ENCODE measurements around the gene BLTP2. TPM values are rescaled to one million over a fixed set of nuclear protein-coding genes. Genes with fewer than 3 reads are reported as not detected.

The BLTP2 gene
- total and polyA plus RNA-seq, 10 of the 15 experiments (the other 5 are each of a cell fraction or from before 2014, with no cell fraction given): 14.2 to 151 (median 78.1) TPM

DNA sequence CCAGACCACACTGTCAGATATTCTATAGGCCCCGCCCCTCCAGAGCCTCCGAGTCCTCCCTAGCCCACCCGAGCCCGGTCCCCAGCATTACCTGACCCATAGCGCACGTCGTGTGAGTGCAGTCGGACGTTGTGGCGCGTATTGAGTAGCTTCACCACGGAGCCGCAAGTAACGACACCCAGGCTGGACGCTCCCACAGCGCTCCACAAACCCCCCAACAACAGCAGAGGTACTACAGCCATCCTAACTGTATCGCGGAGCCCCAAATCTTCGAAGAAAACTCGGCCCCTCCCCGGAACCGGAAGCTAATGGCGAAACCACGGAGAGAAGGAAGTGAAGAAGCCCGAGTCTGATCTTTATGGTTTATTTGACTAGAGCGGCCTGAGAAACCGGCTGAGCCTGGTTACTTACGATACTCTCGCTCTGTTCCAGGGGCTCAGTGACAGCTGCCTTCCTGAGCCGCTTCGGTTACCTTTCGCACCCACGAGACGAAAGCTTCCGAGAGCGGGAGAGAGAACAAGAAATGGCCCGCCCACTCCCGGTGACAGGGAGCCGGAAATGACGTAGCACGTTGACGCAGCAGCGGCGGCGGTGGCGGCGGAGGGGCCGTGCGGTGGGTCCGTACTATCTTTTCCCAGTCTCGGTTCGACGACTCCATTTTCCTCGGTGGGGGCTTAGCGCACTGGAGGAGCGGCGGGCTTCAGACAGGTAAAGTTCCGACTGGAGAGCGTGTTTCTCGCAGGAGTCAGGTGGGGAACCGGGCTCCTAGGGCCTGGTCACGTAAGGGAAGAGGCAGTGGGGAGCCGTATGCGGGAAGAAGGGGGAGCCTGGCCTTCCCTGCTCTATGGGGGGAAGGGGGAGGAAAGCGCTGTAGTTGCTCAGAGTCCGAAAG lies 16.9 kb upstream of the BLTP2 start, which contains the start of the genes SDF2 and SUPT6H (continued):
- TF ChIP-seq, protein P1, sequence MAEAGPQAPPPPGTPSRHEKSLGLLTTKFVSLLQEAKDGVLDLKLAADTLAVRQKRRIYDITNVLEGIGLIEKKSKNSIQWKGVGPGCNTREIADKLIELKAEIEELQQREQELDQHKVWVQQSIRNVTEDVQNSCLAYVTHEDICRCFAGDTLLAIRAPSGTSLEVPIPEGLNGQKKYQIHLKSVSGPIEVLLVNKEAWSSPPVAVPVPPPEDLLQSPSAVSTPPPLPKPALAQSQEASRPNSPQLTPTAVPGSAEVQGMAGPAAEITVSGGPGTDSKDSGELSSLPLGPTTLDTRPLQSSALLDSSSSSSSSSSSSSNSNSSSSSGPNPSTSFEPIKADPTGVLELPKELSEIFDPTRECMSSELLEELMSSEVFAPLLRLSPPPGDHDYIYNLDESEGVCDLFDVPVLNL (IDR thresholded peaks at IDR 0.05; ENCODE audit: low read depth, low read length): no peak; the same call in 1 of the 2 replicates
- no peak for TF ChIP-seq NRF1 (conservative IDR thresholded peaks at IDR 0.05; ENCODE audit: low read depth, low read length)
- TF ChIP-seq MEF2B (IDR thresholded peaks at IDR 0.05; ENCODE audit: partially characterized antibody, poor library complexity, severe bottlenecking): peak; percentile 26
- no peak for TF ChIP-seq ZNF622 (IDR thresholded peaks at IDR 0.05)
- TF ChIP-seq, protein P2, sequence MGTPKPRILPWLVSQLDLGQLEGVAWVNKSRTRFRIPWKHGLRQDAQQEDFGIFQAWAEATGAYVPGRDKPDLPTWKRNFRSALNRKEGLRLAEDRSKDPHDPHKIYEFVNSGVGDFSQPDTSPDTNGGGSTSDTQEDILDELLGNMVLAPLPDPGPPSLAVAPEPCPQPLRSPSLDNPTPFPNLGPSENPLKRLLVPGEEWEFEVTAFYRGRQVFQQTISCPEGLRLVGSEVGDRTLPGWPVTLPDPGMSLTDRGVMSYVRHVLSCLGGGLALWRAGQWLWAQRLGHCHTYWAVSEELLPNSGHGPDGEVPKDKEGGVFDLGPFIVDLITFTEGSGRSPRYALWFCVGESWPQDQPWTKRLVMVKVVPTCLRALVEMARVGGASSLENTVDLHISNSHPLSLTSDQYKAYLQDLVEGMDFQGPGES (IDR thresholded peaks at IDR 0.05): no peak
- TF ChIP-seq ZNF217 (IDR thresholded peaks at IDR 0.05): no peak
- peak; percentile 23; the same call in 1 of the 2 replicates for TF ChIP-seq TARDBP (IDR thresholded peaks at IDR 0.05; ENCODE audit: borderline replicate concordance)
- TF ChIP-seq RAD51 (IDR thresholded peaks at IDR 0.05): no peak
- TF ChIP-seq SMC3 (IDR thresholded peaks at IDR 0.05; ENCODE audit: borderline replicate concordance, low read length): no peak
- TF ChIP-seq, protein P3, sequence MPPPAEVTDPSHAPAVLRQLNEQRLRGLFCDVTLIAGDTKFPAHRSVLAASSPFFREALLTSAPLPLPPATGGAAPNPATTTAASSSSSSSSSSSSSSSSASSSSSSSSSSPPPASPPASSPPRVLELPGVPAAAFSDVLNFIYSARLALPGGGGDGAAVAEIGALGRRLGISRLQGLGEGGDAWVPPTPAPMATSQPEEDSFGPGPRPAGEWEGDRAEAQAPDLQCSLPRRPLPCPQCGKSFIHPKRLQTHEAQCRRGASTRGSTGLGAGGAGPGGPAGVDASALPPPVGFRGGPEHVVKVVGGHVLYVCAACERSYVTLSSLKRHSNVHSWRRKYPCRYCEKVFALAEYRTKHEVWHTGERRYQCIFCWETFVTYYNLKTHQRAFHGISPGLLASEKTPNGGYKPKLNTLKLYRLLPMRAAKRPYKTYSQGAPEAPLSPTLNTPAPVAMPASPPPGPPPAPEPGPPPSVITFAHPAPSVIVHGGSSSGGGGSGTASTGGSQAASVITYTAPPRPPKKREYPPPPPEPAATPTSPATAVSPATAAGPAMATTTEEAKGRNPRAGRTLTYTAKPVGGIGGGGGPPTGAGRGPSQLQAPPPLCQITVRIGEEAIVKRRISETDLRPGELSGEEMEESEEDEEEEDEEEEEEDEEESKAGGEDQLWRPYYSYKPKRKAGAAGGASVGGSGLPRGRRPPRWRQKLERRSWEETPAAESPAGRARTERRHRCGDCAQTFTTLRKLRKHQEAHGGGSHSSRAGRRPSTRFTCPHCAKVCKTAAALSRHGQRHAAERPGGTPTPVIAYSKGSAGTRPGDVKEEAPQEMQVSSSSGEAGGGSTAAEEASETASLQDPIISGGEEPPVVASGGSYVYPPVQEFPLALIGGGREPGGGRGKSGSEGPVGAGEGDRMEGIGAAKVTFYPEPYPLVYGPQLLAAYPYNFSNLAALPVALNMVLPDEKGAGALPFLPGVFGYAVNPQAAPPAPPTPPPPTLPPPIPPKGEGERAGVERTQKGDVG (CRISPR knock-in tag; IDR thresholded peaks at IDR 0.05): no peak
- no peak for TF ChIP-seq RFX5 (IDR thresholded peaks at IDR 0.05; ENCODE audit: low read depth, low read length)
- no peak for TF ChIP-seq ZZZ3 (IDR thresholded peaks at IDR 0.05; ENCODE audit: control insufficient read depth, insufficient read length, low read depth)
- TF ChIP-seq IKZF1 (conservative IDR thresholded peaks at IDR 0.05): peak; percentile 75
- no peak for TF ChIP-seq BMI1 (IDR thresholded peaks at IDR 0.05; ENCODE audit: borderline replicate concordance)
- peak; percentile 96 for TF ChIP-seq CREM (IDR thresholded peaks at IDR 0.05; ENCODE audit: low read depth)
- peak; percentile 45; the same call in 1 of the 2 replicates for TF ChIP-seq MTA3 (IDR thresholded peaks at IDR 0.05; ENCODE audit: borderline replicate concordance, low read length)
- TF ChIP-seq POLR2AphosphoS5 (IDR thresholded peaks at IDR 0.05; ENCODE audit: low read length): peak; percentile 96
- peak in 1 of 2 experiments; percentile 49; a peak in 1 of 4 replicates for TF ChIP-seq BHLHE40 (IDR thresholded peaks at IDR 0.05; ENCODE audit: borderline replicate concordance in 1 of 2, low read depth in 2 of 2, low read length in 1 of 2)
- TF ChIP-seq ATF7 (IDR thresholded peaks at IDR 0.05; ENCODE audit: low read depth): peak; percentile 93
- TF ChIP-seq LARP7 (IDR thresholded peaks at IDR 0.05): peak; percentile 74
- TF ChIP-seq, protein P4, sequence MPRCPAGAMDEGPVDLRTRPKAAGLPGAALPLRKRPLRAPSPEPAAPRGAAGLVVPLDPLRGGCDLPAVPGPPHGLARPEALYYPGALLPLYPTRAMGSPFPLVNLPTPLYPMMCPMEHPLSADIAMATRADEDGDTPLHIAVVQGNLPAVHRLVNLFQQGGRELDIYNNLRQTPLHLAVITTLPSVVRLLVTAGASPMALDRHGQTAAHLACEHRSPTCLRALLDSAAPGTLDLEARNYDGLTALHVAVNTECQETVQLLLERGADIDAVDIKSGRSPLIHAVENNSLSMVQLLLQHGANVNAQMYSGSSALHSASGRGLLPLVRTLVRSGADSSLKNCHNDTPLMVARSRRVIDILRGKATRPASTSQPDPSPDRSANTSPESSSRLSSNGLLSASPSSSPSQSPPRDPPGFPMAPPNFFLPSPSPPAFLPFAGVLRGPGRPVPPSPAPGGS (IDR thresholded peaks at IDR 0.05; ENCODE audit: borderline replicate concordance, insufficient read depth, low read depth, low read length, poor library complexity, severe bottlenecking): no peak
- peak; percentile 88 for TF ChIP-seq TAF1 (IDR thresholded peaks at IDR 0.05; ENCODE audit: borderline replicate concordance, low read depth, low read length)
- no peak for TF ChIP-seq CHD1 (IDR thresholded peaks at IDR 0.05; ENCODE audit: low read depth, low read length)
- no peak for TF ChIP-seq ZNF24 (IDR thresholded peaks at IDR 0.05)
- TF ChIP-seq CHD4 (IDR thresholded peaks at IDR 0.05): no peak
